Activated B cell treated with CpG ODN at 0.5 μM for 24 hours (primary cell): Measurements from ENCODE around the gene THSD4. TPM values are rescaled to one million over a fixed set of nuclear protein-coding genes. Genes with fewer than 3 reads are reported as not detected.

Experiments used
- ATAC-seq: fragments of 200-7000 bp; cut with Tn5 transposase; one replicate; pipeline ENCODE4 v1.10.0; 2021; ENCODE audit warnings: low read depth, mild to moderate bottlenecking, moderate library complexity
- CTCF ChIA-PET: fragments of 350-600 bp; sonication (Branson Sonifier 250); formaldehyde crosslinking; loops from one replicate; lab custom pipeline; 2021; ENCODE audit warnings: antibody characterized with exemption; lab: Charles Lee
- POLR2A ChIA-PET: fragments of 350-600 bp; sonication (Branson Sonifier 250); formaldehyde crosslinking; loops from one replicate; lab custom pipeline; 2021; ENCODE audit warnings: antibody characterized with exemption; lab: Charles Lee
- DNase-seq: peaks from one replicate; pipeline ENCODE4 v3.0.0; 2022
- H3K27ac Mint-ChIP-seq: one replicate; pipeline ENCODE4 v1.8.0; 2020; ENCODE audit warnings: mixed read lengths
- H3K27me3 Mint-ChIP-seq: one replicate; pipeline ENCODE4 v1.8.0; 2021; ENCODE audit warnings: mixed read lengths
- H3K36me3 Mint-ChIP-seq: one replicate; pipeline ENCODE4 v1.8.0; 2021; ENCODE audit warnings: low read depth, mixed read lengths
- H3K4me1 Mint-ChIP-seq: one replicate; pipeline ENCODE4 v1.8.0; 2021; ENCODE audit warnings: mixed read lengths
- H3K4me3 Mint-ChIP-seq: one replicate; pipeline ENCODE4 v1.8.0; 2020; ENCODE audit warnings: mild to moderate bottlenecking, mixed read lengths
- H3K9me3 Mint-ChIP-seq: one replicate; pipeline ENCODE4 v1.8.0; 2020; ENCODE audit warnings: mixed read lengths
- intact Hi-C: fragments of 100-400 bp; cut with micrococcal nuclease; formaldehyde crosslinking; loops from one replicate; pipeline ENCODE4 v1.15.1; 2024
- total RNA-seq: library from RNA; stranded (reverse); gene quantifications from 2 replicates; pipeline ENCODE4 v1.2.3, GENCODE V29; 2022
- TF ChIP-seq, protein P1 (sequence below): fragments of 200-600 bp; IDR thresholded peaks from one replicate; pipeline ENCODE4 v1.8.0; 2022; ENCODE audit warnings: antibody characterized with exemption, mild to moderate bottlenecking

Gene THSD4
- total RNA-seq, 1 donor from 2014 or later: not detected

DNA sequence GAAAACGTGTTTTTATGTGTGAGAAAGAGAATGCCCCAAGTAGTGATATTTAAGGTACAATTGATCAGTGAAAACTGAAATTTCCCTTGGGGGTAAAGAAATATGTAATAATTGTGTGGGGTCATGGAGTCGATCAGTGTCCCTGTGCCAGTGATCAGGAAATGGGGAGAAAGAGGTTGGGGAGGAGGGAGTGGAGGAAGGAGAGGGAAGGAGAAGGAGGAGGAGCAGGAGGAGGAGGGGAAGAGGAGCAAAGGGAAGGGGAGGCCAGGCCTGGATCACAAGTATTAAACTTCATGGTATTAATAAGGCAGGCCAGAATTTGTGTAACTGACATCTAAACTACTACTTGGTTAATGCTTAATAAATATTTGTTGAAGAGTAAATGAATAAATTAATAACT is 30.4 kb downstream of the THSD4 start:
- CTCF ChIA-PET: no interaction called here
- Mint-ChIP-seq H3K9me3 (no peaks in the 10 kb centered on the region), H3K4me1 (no peaks in the 10 kb centered on the region), H3K36me3 (no peaks in the 10 kb centered on the region), H3K4me3 (no peak overlapping the region), H3K27ac (no peak overlapping the region), H3K27me3 (peaks cover 7% of the 10 kb centered on the region)
- TF ChIP-seq, protein P1, sequence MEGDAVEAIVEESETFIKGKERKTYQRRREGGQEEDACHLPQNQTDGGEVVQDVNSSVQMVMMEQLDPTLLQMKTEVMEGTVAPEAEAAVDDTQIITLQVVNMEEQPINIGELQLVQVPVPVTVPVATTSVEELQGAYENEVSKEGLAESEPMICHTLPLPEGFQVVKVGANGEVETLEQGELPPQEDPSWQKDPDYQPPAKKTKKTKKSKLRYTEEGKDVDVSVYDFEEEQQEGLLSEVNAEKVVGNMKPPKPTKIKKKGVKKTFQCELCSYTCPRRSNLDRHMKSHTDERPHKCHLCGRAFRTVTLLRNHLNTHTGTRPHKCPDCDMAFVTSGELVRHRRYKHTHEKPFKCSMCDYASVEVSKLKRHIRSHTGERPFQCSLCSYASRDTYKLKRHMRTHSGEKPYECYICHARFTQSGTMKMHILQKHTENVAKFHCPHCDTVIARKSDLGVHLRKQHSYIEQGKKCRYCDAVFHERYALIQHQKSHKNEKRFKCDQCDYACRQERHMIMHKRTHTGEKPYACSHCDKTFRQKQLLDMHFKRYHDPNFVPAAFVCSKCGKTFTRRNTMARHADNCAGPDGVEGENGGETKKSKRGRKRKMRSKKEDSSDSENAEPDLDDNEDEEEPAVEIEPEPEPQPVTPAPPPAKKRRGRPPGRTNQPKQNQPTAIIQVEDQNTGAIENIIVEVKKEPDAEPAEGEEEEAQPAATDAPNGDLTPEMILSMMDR: no peak
- ATAC-seq: no peak
- no peak for DNase-seq
- POLR2A ChIA-PET: no interaction called here
- intact Hi-C loops: no loop called here

DNA sequence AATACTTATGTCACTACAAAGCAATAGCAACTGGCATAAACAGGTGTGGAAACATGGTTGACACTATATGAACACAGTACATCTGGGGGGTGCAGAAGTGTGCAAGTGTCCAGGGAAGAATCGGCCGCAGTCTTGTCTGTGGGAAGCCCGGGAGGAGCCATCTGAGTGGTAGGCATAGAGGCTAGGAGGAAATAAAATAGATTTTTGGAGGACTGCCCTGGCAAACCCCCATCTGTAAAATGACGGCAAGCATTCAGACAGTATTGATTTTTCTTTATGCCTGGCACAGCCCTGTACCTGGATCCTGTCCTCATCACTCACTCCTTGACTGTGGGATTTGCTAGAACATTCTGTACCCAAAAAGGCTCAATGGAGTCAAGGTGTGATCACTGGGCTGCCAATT is 31.3 kb downstream of the THSD4 start:
- ATAC-seq (no peak), DNase-seq (no peak)
- H3K27ac Mint-ChIP-seq: no peak overlapping the region
- intact Hi-C loops: no loop called here
- no peak overlapping the region for H3K4me3 Mint-ChIP-seq
- no peaks in the 10 kb centered on the region for H3K4me1 Mint-ChIP-seq
- CTCF ChIA-PET: no interaction called here
- H3K36me3 Mint-ChIP-seq: no peaks in the 10 kb centered on the region
- H3K9me3 Mint-ChIP-seq: no peaks in the 10 kb centered on the region
- TF ChIP-seq, protein P1: no peak
- H3K27me3 Mint-ChIP-seq: peaks cover 4% of the 10 kb centered on the region
- POLR2A ChIA-PET: no interaction called here

DNA sequence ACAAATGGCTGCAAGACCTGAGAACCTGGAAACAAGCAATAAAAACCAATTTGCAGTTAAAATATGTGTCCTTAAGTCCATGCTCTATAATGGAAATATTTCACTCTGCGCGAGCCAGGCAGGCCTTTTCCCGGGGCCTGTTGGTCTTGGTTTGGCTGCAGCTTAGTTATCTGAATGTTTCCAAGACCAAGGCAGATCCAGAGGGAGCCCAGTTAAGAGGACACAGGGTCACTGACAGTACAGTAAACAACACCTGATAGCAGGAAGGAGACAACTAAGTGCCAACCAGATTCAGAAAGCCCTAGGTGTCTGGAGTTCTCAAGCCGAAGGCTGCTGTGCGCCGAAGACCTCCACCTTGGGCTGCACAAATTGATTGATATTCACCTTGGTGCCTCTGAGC is 32.8 kb downstream of the THSD4 start:
- intact Hi-C loops: no loop called here
- Mint-ChIP-seq H3K9me3 (no peaks in the 10 kb centered on the region), H3K27me3 (peaks cover 4% of the 10 kb centered on the region), H3K36me3 (no peaks in the 10 kb centered on the region), H3K4me3 (no peak overlapping the region), H3K4me1 (no peaks in the 10 kb centered on the region), H3K27ac (no peak overlapping the region)
- POLR2A ChIA-PET: no interaction called here
- DNase-seq (no peak), ATAC-seq (no peak)
- TF ChIP-seq, protein P1: no peak
- CTCF ChIA-PET: no interaction called here

DNA sequence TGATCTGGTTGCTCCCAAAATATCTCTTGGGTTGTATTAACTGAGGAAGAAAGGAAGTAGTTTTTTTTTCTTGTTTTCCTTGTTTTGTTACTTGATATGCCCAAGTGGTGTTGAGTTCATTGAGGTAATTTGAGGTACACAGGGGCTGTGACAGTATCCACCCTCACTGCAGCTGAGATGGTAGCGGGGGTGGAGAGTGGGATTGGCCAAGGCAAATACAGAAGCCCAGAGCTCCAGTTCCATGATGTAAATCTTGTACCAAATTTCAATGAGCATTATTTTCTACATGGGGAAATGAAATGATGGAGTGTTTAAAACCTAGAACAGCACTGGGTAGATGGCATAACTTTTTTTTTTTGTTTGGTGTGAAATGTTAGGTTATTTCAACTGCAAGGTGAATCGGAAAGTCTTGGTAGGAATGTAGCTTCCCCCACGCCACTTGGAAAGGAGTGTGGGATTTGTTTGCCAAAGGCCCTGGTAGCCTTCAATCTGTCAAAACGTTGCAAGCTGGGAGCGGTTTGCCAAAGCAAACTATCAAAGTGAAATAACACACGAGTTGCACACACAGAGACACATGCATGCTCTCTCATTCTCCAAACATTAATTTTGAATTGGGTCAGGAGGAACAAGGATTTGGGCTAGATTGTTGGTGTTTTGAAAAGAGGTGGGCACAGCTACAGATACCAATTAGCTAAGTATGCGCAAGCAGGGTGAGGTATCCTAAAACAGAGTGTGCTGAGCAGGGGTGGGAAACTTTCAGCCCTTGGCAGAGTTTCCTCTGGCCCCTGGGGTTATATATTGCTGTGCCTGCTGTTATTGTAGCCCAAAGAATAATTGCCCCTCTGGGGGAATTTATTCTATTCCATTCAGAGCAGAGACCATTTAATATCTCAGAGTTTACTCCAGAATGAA is 34.6 kb downstream of the THSD4 start:
- POLR2A ChIA-PET: no interaction called here
- H3K9me3 Mint-ChIP-seq: no peaks in the 10 kb centered on the region
- DNase-seq (no peak), ATAC-seq (no peak)
- CTCF ChIA-PET: no interaction called here
- TF ChIP-seq, protein P1: no peak
- no peak overlapping the region for H3K27ac Mint-ChIP-seq
- no peaks in the 10 kb centered on the region for H3K36me3 Mint-ChIP-seq
- intact Hi-C loops: no loop called here
- H3K4me3 Mint-ChIP-seq: no peak overlapping the region
- no peaks in the 10 kb centered on the region for H3K4me1 Mint-ChIP-seq
- peaks cover 4% of the 10 kb centered on the region for H3K27me3 Mint-ChIP-seq

DNA sequence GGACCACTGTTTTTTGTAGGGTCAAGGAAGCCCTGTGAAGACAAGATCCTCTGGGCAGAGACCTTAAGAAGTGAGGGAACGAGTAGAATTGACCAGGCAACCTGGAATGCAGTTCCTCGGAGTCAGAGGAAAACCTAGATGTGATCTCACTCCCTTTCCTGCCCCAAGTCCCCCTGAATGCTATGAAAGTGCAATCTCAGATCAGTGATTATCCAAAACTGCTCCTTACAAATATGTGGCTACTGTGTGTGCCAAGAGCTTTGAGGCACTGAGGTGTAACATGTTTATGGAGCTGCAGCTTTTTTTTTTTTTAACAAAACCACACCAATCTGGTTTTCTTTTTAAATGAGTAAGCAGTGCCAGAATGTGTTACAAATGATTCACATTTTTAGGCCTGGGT is 35.8 kb downstream of the THSD4 start:
- H3K27ac Mint-ChIP-seq: no peak overlapping the region
- no peak overlapping the region for H3K4me3 Mint-ChIP-seq
- TF ChIP-seq, protein P1: no peak
- no peaks in the 10 kb centered on the region for H3K9me3 Mint-ChIP-seq
- POLR2A ChIA-PET: no interaction called here
- peaks cover 2% of the 10 kb centered on the region for H3K27me3 Mint-ChIP-seq
- no peak for DNase-seq
- CTCF ChIA-PET: no interaction called here
- intact Hi-C loops: no loop called here
- H3K4me1 Mint-ChIP-seq: no peaks in the 10 kb centered on the region
- no peak for ATAC-seq
- no peaks in the 10 kb centered on the region for H3K36me3 Mint-ChIP-seq
